ENCODE measurements around the gene SORCS1. TPM values are rescaled to one million over a fixed set of nuclear protein-coding genes. Genes with fewer than 3 reads are reported as not detected.

Gene SORCS1
- total and polyA plus RNA-seq, 2 donors (not counting 1 experiment from before 2014, with no cell fraction given), result under 0.01 to 0.01 TPM

- Histone ChIP-seq H3K27ac (ENCODE audit: insufficient read depth, low read length) (no peak overlapping the region), H2AFZ (ENCODE audit: low read length) (no peak overlapping the region), H3K9me3 (ENCODE audit: control insufficient read depth, insufficient read depth, low read depth, low read length) (no peaks in the 10 kb centered on the region)
These were observed 22.9 kb downstream of the SORCS1 start for GRCh38 chr10:107141524-107142061.

GRCh38 chr10:107139237-107139636, 25.3 kb downstream of the SORCS1 start:
- Histone ChIP-seq H3K36me3 (ENCODE audit: control insufficient read depth, insufficient read depth, low read length) (no peaks in the 10 kb centered on the region), H3K79me2 (ENCODE audit: control insufficient read depth, insufficient read depth, low read length) (no peaks in the 10 kb centered on the region), H3K27ac (ENCODE audit: insufficient read depth, low read length) (no peak overlapping the region)

More at GRCh38 chr10:107141524-107142061, 22.9 kb downstream of the SORCS1 start:
- H3K27me3 ChIP-seq (ENCODE audit: control insufficient read depth, insufficient read depth, low read length), result no peaks in the 10 kb centered on the region
- no peak overlapping the region for H3K9ac ChIP-seq (ENCODE audit: insufficient read depth, low read length)
- no peaks in the 10 kb centered on the region for H3K79me2 ChIP-seq (ENCODE audit: control insufficient read depth, insufficient read depth, low read length)
- no peak for DNase-seq (ENCODE audit: low read depth in 2 of 2)
- H3K36me3 ChIP-seq (ENCODE audit: control insufficient read depth, insufficient read depth, low read length), result no peaks in the 10 kb centered on the region
- no peak overlapping the region for H3K4me2 ChIP-seq (ENCODE audit: extremely low read depth, insufficient read depth, low read length)
- H4K20me1 ChIP-seq (ENCODE audit: control insufficient read depth, extremely low read depth, insufficient read depth, low read length), result no peaks in the 10 kb centered on the region
- H3K4me1 ChIP-seq (ENCODE audit: control insufficient read depth, extremely low read depth, insufficient read depth, low read length), result no peaks in the 10 kb centered on the region
- no peak overlapping the region for H3K4me3 ChIP-seq (replicated peaks in 1 of 4; ENCODE audit: control extremely low read depth in 1 of 4, insufficient read depth in 1 of 4, low read depth in 3 of 4, low read length in 4 of 4)
- no peak for TF ChIP-seq EZH2 (IDR thresholded peaks at IDR 0.05; ENCODE audit: low read length, missing control alignments)
- TF ChIP-seq CTCF (conservative IDR thresholded peaks at IDR 0.05 in 1 of 2, IDR thresholded peaks at IDR 0.05 in 1 of 2; ENCODE audit: low read depth in 1 of 2, low read length in 2 of 2), result no peak

GRCh38 chr10:107133656-107134055, 30.9 kb downstream of the SORCS1 start:
- no peak for DNase-seq (ENCODE audit: low read depth in 2 of 2)
- H3K9ac ChIP-seq (ENCODE audit: insufficient read depth, low read length), result no peak overlapping the region

More at GRCh38 chr10:107139237-107139636, 25.3 kb downstream of the SORCS1 start:
- Histone ChIP-seq H3K9me3 (ENCODE audit: control insufficient read depth, insufficient read depth, low read depth, low read length) (no peaks in the 10 kb centered on the region), H3K4me2 (ENCODE audit: extremely low read depth, insufficient read depth, low read length) (no peak overlapping the region), H3K27me3 (ENCODE audit: control insufficient read depth, insufficient read depth, low read length) (no peaks in the 10 kb centered on the region), H3K4me1 (ENCODE audit: control insufficient read depth, extremely low read depth, insufficient read depth, low read length) (no peaks in the 10 kb centered on the region), H4K20me1 (ENCODE audit: control insufficient read depth, extremely low read depth, insufficient read depth, low read length) (no peaks in the 10 kb centered on the region), H3K4me3 (replicated peaks in 1 of 4; ENCODE audit: control extremely low read depth in 1 of 4, insufficient read depth in 1 of 4, low read depth in 3 of 4, low read length in 4 of 4) (no peak overlapping the region), H3K9ac (ENCODE audit: insufficient read depth, low read length) (no peak overlapping the region), H2AFZ (ENCODE audit: low read length) (no peak overlapping the region)
- DNase-seq (ENCODE audit: low read depth in 2 of 2), result no peak
- no peak for TF ChIP-seq EZH2 (IDR thresholded peaks at IDR 0.05; ENCODE audit: low read length, missing control alignments)
- TF ChIP-seq CTCF (conservative IDR thresholded peaks at IDR 0.05 in 1 of 2, IDR thresholded peaks at IDR 0.05 in 1 of 2; ENCODE audit: low read depth in 1 of 2, low read length in 2 of 2), result no peak

More at GRCh38 chr10:107133656-107134055, 30.9 kb downstream of the SORCS1 start:
- Histone ChIP-seq H3K36me3 (ENCODE audit: control insufficient read depth, insufficient read depth, low read length) (no peaks in the 10 kb centered on the region), H3K4me2 (ENCODE audit: extremely low read depth, insufficient read depth, low read length) (no peak overlapping the region), H3K9me3 (ENCODE audit: control insufficient read depth, insufficient read depth, low read depth, low read length) (no peaks in the 10 kb centered on the region), H3K4me3 (replicated peaks in 1 of 4; ENCODE audit: control extremely low read depth in 1 of 4, insufficient read depth in 1 of 4, low read depth in 3 of 4, low read length in 4 of 4) (no peak overlapping the region), H3K27me3 (ENCODE audit: control insufficient read depth, insufficient read depth, low read length) (no peaks in the 10 kb centered on the region), H4K20me1 (ENCODE audit: control insufficient read depth, extremely low read depth, insufficient read depth, low read length) (no peaks in the 10 kb centered on the region), H3K4me1 (ENCODE audit: control insufficient read depth, extremely low read depth, insufficient read depth, low read length) (no peaks in the 10 kb centered on the region), H3K27ac (ENCODE audit: insufficient read depth, low read length) (no peak overlapping the region), H3K79me2 (ENCODE audit: control insufficient read depth, insufficient read depth, low read length) (no peaks in the 10 kb centered on the region), H2AFZ (ENCODE audit: low read length) (no peak overlapping the region)
- no peak for TF ChIP-seq CTCF (conservative IDR thresholded peaks at IDR 0.05 in 1 of 2, IDR thresholded peaks at IDR 0.05 in 1 of 2; ENCODE audit: low read depth in 1 of 2, low read length in 2 of 2)
- TF ChIP-seq EZH2 (IDR thresholded peaks at IDR 0.05; ENCODE audit: low read length, missing control alignments), result no peak
